MM.1S (cell line): Measurements from ENCODE around the gene AK4.
"Not testable (repeated sequence)": the region's sequence is repeated elsewhere in the genome, so short reads cannot be mapped to it uniquely, and the experiment has no call there.

Experiments
- DNase-seq: peaks from one replicate; pipeline ENCODE4 v3.0.0-alpha.2; 2015
- H2AFZ ChIP-seq: fragments of 300-600 bp; sonication (generic); 2 replicates; pipeline ENCODE4 v1.6.0; 2016; ENCODE audit warnings: antibody characterized with exemption, low read length
- H3F3A ChIP-seq: fragments of 300-600 bp; sonication (generic); 2 replicates; pipeline ENCODE4 v1.6.1; 2016; ENCODE audit warnings: mild to moderate bottlenecking, antibody characterized with exemption, low read length, moderate library complexity, mixed read lengths; ENCODE audit not compliant: insufficient read depth
- H3K27ac ChIP-seq: fragments of 300-600 bp; sonication (generic); 2 replicates; pipeline ENCODE4 v1.5.1; 2016; ENCODE audit warnings: mild to moderate bottlenecking, low read length
- H3K27me3 ChIP-seq: fragments of 300-600 bp; sonication (generic); replicated peaks from 2 replicates; pipeline ENCODE4 v1.6.0; 2016; ENCODE audit warnings: low read length; ENCODE audit not compliant: insufficient read depth
- H3K36me3 ChIP-seq: fragments of 300-600 bp; sonication (generic); replicated peaks from 2 replicates; pipeline ENCODE4 v1.6.1; 2016; ENCODE audit warnings: mild to moderate bottlenecking, low read length, mixed read lengths; ENCODE audit not compliant: insufficient read depth
- H3K4me1 ChIP-seq: fragments of 300-600 bp; sonication (generic); 2 replicates; pipeline ENCODE4 v1.6.1; 2016; ENCODE audit warnings: low read length, mixed read lengths
- H3K4me2 ChIP-seq: fragments of 300-600 bp; sonication (generic); 2 replicates; pipeline ENCODE4 v1.6.0; 2016; ENCODE audit warnings: low read depth, low read length
- H3K4me3 ChIP-seq: fragments of 300-600 bp; sonication (generic); 2 replicates; pipeline ENCODE4 v1.5.1; 2016; ENCODE audit warnings: low read length, mixed read lengths
- H3K79me2 ChIP-seq: fragments of 300-600 bp; sonication (generic); 2 replicates; pipeline ENCODE4 v1.6.1; 2016; ENCODE audit warnings: mixed run types, low read length, mixed read lengths
- H3K9ac ChIP-seq: fragments of 300-600 bp; sonication (generic); 2 replicates; pipeline ENCODE4 v1.6.1; 2016; ENCODE audit warnings: low read length, mixed read lengths
- H3K9me2 ChIP-seq: fragments of 300-600 bp; sonication (generic); replicated peaks from 2 replicates; pipeline ENCODE4 v1.6.1; 2016; ENCODE audit warnings: mild to moderate bottlenecking, low read length, mixed read lengths; ENCODE audit not compliant: insufficient read depth
- H3K9me3 ChIP-seq: fragments of 300-600 bp; sonication (generic); replicated peaks from 2 replicates; pipeline ENCODE4 v1.6.1; 2016; ENCODE audit warnings: mild to moderate bottlenecking, low read length, mixed read lengths; ENCODE audit not compliant: insufficient read depth
- H4K20me1 ChIP-seq: fragments of 300-600 bp; sonication (generic); 2 replicates; pipeline ENCODE4 v1.6.1; 2016; ENCODE audit warnings: mild to moderate bottlenecking, low read length, moderate library complexity, mixed read lengths; ENCODE audit not compliant: insufficient read depth
- CTCF ChIP-seq: fragments of 300-600 bp; sonication (generic); IDR thresholded peaks from 2 replicates; pipeline ENCODE4 v1.5.1; 2016; ENCODE audit warnings: antibody characterized with exemption, low read length, mixed read lengths
- EZH2 ChIP-seq: fragments of 300-600 bp; sonication (generic); optimal IDR thresholded peaks from 2 replicates; pipeline ENCODE3; 2017; ENCODE audit warnings: low read depth, mild to moderate bottlenecking, antibody characterized with exemption, low read length, mixed read lengths
- EZH2phosphoT487 ChIP-seq: fragments of 300-600 bp; sonication (generic); IDR thresholded peaks from 2 replicates; pipeline ENCODE4 v1.6.1; 2018; ENCODE audit warnings: antibody characterized with exemption, low read length

Gene AK4

GRCh38 chr1:65235867-65236805 is 88.1 kb downstream of the AK4 start:
- no peaks in the 10 kb centered on the region for H4K20me1 ChIP-seq
- no peak overlapping the region for H2AFZ ChIP-seq
- no peak overlapping the region for H3K4me3 ChIP-seq
- H3K79me2 ChIP-seq, result no peaks in the 10 kb centered on the region
- H3K9me2 ChIP-seq, result no peaks in the 10 kb centered on the region
- no peak overlapping the region for H3K27ac ChIP-seq
- no peaks in the 10 kb centered on the region for H3K36me3 ChIP-seq
- 0 out of 2 replicates have a peak, but pooled peaks cover under 1% of the 10 kb centered on the region for H3K4me1 ChIP-seq
- TF ChIP-seq EZH2phosphoT487 (no peak), EZH2 (no peak), CTCF (peak; percentile 70)
- DNase-seq, result peak; percentile 61
- H3F3A ChIP-seq, result no peaks in the 10 kb centered on the region
- no peaks in the 10 kb centered on the region for H3K9me3 ChIP-seq
- H3K4me2 ChIP-seq, result no peak overlapping the region
- H3K9ac ChIP-seq, result no peak overlapping the region
- H3K27me3 ChIP-seq, result no peaks in the 10 kb centered on the region

DNA sequence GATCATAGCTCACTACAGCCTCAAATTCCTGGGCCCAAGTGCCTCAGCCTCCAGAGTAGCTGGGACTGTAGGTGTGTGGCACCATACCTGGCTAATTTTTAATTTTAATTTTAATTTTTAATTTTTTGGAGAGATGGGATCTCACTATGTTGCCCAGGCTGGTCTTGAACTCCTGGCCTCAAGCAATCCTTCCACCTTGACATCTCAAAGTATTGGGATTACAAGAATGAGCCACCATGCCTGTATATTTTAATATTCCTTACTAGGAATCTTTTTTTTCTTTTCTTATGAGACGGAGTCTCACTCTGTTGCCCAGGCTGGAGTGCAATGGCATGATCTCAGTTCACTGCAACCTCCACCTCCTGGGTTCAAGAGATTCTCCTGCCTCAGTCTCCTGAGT is 89.1 kb downstream of the AK4 start:
- not testable (repeated sequence) for H3K27me3 ChIP-seq, H3K4me1 ChIP-seq, H3K36me3 ChIP-seq, H3K27ac ChIP-seq, H3K9ac ChIP-seq, H3K9me3 ChIP-seq, H3K9me2 ChIP-seq, H3K4me2 ChIP-seq, H4K20me1 ChIP-seq, DNase-seq, H3K79me2 ChIP-seq, H3K4me3 ChIP-seq, H3F3A ChIP-seq, H2AFZ ChIP-seq

GRCh38 chr1:65237503-65237902 is 89.5 kb downstream of the AK4 start:
- no peak overlapping the region for H3K4me2 ChIP-seq
- no peaks in the 10 kb centered on the region for H3K9me3 ChIP-seq
- H3K79me2 ChIP-seq, result no peaks in the 10 kb centered on the region
- no peak overlapping the region for H3K27ac ChIP-seq
- no peak overlapping the region for H3K4me3 ChIP-seq
- no peaks in the 10 kb centered on the region for H3F3A ChIP-seq
- H3K9ac ChIP-seq, result no peak overlapping the region
- H3K9me2 ChIP-seq, result no peaks in the 10 kb centered on the region
- H4K20me1 ChIP-seq, result no peaks in the 10 kb centered on the region
- no peaks in the 10 kb centered on the region for H3K4me1 ChIP-seq
- H3K27me3 ChIP-seq, result no peaks in the 10 kb centered on the region
- no peak for TF ChIP-seq EZH2phosphoT487
- no peak for TF ChIP-seq CTCF
- no peak for TF ChIP-seq EZH2
- H3K36me3 ChIP-seq, result no peaks in the 10 kb centered on the region
- H2AFZ ChIP-seq, result no peak overlapping the region
- no peak for DNase-seq

DNA sequence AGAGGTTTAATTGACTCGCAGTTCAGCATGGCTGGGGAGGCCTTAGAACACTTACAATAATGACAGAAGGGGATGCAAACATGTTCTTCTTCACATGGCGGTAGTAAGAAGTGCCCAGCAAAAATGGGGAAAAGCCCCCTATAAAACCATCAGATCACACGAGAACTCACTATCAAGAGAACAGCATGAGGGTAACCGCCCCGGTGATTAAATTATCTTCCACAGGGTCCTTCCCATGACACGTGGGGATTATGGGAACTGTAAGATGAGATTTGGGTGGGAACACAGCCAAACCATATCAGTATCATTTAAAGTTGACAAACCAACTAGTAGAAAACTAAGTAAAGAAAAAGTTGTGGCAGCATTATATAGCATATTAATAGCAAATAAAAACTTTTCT is 90.0 kb downstream of the AK4 start:
- H3K27me3 ChIP-seq, result no peaks in the 10 kb centered on the region
- H3K4me2 ChIP-seq, result no peak overlapping the region
- H3K9me2 ChIP-seq, result no peaks in the 10 kb centered on the region
- TF ChIP-seq EZH2phosphoT487 (no peak), CTCF (no peak), EZH2 (no peak)
- H2AFZ ChIP-seq, result no peak overlapping the region
- H3K4me1 ChIP-seq, result no peaks in the 10 kb centered on the region
- no peaks in the 10 kb centered on the region for H3K36me3 ChIP-seq
- H3K27ac ChIP-seq, result no peak overlapping the region
- H3K9ac ChIP-seq, result no peak overlapping the region
- DNase-seq, result no peak
- H3F3A ChIP-seq, result no peaks in the 10 kb centered on the region
- no peak overlapping the region for H3K4me3 ChIP-seq
- no peaks in the 10 kb centered on the region for H3K79me2 ChIP-seq
- H4K20me1 ChIP-seq, result no peaks in the 10 kb centered on the region
- no peaks in the 10 kb centered on the region for H3K9me3 ChIP-seq
